IPS-NIHi11 (cell line): ENCODE results near the gene C14orf180.
A peak's percentile ranks its signal among the peaks of the same experiment; 100 is the strongest.

Source experiments
- DNase-seq: peaks from one replicate; pipeline ENCODE4 v3.0.0; 2012; ENCODE audit warnings: mixed read lengths, low spot score

The C14orf180 gene

GRCh38 chr14:104561632-104562495, 17.7 kb upstream of the C14orf180 start:
- DNase-seq = no peak

DNA sequence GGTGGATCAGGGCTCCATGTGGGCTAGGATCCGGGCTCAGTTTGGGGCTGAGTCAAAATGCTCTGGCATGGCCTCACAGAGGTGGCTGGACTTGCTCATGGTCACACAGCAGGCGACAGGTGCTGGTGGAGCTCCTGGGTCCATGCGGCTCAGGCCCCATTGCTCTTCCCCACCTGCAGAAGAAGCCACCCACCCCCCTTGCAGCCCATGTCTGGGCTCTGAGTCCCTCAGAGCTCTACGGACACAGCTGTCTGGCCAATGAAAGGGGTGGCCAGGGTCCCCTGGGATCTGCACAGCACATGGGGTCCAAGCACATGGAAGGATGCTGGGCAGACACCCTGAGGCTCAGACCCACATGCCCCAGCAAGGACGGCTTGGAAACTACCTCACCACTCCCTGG, 17.0 kb upstream of the C14orf180 start:
- DNase-seq = no peak

GRCh38 chr14:104563191-104563741, 16.3 kb upstream of the C14orf180 start:
- DNase-seq = no peak

- DNase-seq = peak; percentile 99
Observed at GRCh38 chr14:104563742-104564615, 15.6 kb upstream of the C14orf180 start.

GRCh38 chr14:104564744-104565679, 14.6 kb upstream of the C14orf180 start:
- no peak for DNase-seq

GRCh38 chr14:104567141-104567956, 12.2 kb upstream of the C14orf180 start:
- DNase-seq = peak; percentile 52

- DNase-seq = no peak
Observed at GRCh38 chr14:104567957-104568225, 11.7 kb upstream of the C14orf180 start.

DNA sequence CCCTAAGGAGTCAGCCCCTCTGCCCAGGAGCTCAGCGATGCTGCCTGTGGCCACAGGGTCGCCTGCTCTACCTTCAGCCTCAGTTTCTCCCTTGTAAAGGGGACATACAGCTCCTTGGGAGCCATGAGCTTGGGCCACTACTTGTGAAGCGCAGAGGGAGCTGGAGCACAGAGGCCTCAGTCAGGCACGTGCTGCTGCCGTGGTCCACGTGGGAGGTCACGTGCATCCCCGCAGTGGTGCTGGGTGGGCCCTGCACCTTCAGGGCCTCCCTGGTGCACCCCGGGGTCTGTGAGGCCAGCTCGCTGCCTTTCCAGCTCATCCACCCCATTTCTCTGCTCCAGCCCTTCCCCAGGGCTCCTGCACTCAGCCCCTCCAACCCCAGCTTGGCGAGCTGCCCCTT, 10.9 kb upstream of the C14orf180 start:
- no peak for DNase-seq

GRCh38 chr14:104569435-104569834, 10.1 kb upstream of the C14orf180 start:
- no peak for DNase-seq

- DNase-seq = no peak
Observed at GRCh38 chr14:104571246-104571645, 8.3 kb upstream of the C14orf180 start.

DNA sequence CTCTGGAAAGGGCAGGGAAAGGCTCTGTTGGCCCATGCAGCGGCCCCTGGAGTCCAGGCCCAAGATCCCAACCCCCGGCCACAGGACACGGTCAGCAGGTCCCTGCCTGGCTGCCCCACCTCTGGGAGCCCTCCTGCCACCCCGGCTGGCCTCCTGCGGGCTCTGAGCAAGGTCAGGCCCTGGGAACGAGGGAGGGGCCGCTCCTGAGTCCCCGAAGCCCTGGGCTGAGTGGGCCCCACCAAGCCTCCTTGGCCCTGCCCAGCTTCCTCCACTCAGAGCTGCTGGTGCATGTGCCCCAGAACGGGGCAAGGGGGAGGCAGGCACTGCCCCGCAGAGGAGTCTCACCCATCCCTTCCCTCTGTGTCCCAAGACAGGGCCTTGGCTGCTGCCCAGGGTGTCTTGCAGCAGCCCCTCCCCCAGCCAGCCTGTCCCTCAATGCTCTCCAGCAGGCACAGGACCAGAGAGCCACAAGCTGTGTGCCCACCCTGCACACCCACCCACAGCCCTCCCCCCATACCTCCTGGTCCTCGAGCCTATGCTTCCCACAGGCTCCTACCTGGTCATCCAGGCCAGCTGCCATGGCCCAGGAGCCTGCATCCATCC, 7.4 kb upstream of the C14orf180 start:
- DNase-seq = no peak

GRCh38 chr14:104572668-104573067, 6.9 kb upstream of the C14orf180 start:
- DNase-seq = no peak

- DNase-seq = no peak
Observed at GRCh38 chr14:104573930-104574329, 5.6 kb upstream of the C14orf180 start.

- no peak for DNase-seq
Observed at GRCh38 chr14:104574536-104574935, 5.0 kb upstream of the C14orf180 start.

DNA sequence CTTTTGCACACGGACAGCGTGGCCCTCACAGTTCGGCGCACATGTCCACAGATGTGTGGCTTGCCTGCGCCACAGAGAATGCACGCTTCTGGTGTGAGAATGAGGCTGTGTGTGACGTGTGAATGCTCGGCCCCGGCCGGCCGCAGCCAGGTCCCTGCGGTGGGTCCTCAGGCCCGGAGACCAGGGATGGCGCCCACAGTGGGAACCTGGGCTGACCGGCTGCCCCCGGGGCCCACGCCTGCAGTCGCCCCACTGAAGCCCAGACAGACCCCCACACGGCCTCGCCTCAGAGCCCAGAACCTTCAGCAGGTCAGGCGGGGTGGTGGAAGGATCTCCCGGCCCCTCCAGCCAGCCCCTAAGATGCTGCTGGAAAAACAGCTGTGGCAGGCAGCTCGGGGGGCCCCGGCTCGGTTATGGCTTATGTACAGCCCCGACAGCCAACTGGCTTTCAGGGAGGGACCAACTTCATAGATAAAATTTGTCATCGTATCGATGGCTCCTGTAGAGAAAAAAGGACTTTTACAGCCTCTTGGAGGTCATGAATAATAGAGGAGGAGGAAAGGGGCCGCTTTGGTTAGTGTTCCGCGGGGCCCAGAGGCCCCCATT, 4.5 kb upstream of the C14orf180 start:
- no peak for DNase-seq

- DNase-seq = no peak
Observed at GRCh38 chr14:104576232-104576969, 3.2 kb upstream of the C14orf180 start.

DNA sequence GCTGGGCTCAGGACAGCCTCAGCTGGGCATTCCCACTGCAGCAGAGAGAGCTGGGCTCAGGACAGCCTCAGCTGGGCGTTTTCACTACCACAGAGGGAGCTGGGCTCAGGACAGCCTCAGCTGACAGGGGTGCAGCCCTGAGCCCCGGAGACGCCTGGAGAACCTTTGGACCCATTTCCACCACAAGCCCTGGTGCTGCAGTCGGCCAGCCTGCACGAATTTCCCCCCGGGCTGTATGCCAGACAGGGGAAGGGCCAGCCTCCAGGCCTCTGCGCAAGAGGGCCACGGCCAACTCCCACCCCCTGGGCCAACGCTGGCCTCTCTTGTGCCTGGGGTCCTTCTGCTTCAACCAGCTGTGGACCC, 2.6 kb upstream of the C14orf180 start:
- no peak for DNase-seq

GRCh38 chr14:104577426-104577825, 2.1 kb upstream of the C14orf180 start:
- no peak for DNase-seq

DNA sequence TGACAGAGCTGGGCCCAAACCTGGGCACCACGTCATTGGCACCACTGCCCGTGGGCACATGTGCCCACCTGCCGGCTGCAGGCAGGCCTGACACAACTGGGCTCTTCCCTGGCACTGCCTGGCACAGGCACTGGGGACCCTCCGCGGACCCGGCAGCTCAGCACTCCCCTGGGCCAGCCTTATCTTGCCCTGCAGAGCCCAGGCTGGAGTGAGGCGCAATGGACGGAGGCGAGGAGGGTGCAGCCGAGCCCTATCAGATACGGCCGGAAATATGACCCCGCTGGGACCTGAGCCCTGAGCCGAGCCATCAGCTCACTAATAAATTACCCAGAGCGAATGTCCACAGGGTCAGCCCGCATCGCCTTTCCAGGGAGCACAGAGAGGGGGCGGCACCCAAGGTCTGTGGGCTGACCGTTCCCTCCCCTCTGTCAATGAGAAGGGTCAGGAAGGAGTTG, 1.7 kb upstream of the C14orf180 start:
- DNase-seq = no peak
